HL-60 (cell line): Measurements from ENCODE around the gene MYO1D.

Source experiments
- GABPA ChIP-seq: IDR thresholded peaks from 2 replicates; pipeline ENCODE4 v1.6.1; 2012; ENCODE audit warnings: low read depth
- POLR2AphosphoS5 ChIP-seq: IDR thresholded peaks from 2 replicates; pipeline ENCODE4 v1.6.1; 2012; ENCODE audit warnings: low read depth
- TF ChIP-seq, protein P1 (sequence below): IDR thresholded peaks from one replicate; pipeline ENCODE4 v1.5.1; 2011; ENCODE audit warnings: low read length, control low read depth, inconsistent platforms; ENCODE audit not compliant: insufficient read depth

GRCh38 chr17:32514606-32515005 is 362.3 kb downstream of the MYO1D start:
- TF ChIP-seq, protein P1, sequence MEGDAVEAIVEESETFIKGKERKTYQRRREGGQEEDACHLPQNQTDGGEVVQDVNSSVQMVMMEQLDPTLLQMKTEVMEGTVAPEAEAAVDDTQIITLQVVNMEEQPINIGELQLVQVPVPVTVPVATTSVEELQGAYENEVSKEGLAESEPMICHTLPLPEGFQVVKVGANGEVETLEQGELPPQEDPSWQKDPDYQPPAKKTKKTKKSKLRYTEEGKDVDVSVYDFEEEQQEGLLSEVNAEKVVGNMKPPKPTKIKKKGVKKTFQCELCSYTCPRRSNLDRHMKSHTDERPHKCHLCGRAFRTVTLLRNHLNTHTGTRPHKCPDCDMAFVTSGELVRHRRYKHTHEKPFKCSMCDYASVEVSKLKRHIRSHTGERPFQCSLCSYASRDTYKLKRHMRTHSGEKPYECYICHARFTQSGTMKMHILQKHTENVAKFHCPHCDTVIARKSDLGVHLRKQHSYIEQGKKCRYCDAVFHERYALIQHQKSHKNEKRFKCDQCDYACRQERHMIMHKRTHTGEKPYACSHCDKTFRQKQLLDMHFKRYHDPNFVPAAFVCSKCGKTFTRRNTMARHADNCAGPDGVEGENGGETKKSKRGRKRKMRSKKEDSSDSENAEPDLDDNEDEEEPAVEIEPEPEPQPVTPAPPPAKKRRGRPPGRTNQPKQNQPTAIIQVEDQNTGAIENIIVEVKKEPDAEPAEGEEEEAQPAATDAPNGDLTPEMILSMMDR = no peak
- TF ChIP-seq POLR2AphosphoS5 = no peak
- TF ChIP-seq GABPA = no peak
